Activated T-helper 17 cell treated with anti-CD3 and anti-CD28 coated beads, Interleukin-2, amount 50 U/mL, for 72 hours (primary cell): ENCODE measurements around the gene KCNG2. TPM values are rescaled to one million over a fixed set of nuclear protein-coding genes. Genes with fewer than 3 reads are reported as not detected.
"Not testable (repeated sequence)": the region's sequence is repeated elsewhere in the genome, so short reads cannot be mapped to it uniquely, and the experiment has no call there.

ENCODE experiments used
- ATAC-seq: fragments of 150-1000 bp; cut with Tn5 transposase; replicated peaks from 2 replicates; pipeline ENCODE4 v1.10.0; 2021; ENCODE audit warnings: mild to moderate bottlenecking, moderate library complexity
- H3K27ac Mint-ChIP-seq: one replicate; pipeline ENCODE4 v1.8.0; 2022; ENCODE audit warnings: mixed read lengths
- H3K27me3 Mint-ChIP-seq: one replicate; pipeline ENCODE4 v1.8.0; 2022; ENCODE audit warnings: mixed read lengths
- H3K36me3 Mint-ChIP-seq: one replicate; pipeline ENCODE4 v1.8.0; 2022; ENCODE audit warnings: low read depth, mild to moderate bottlenecking, mixed read lengths
- H3K4me1 Mint-ChIP-seq: one replicate; pipeline ENCODE4 v1.8.0; 2022; ENCODE audit warnings: mixed read lengths
- H3K4me3 Mint-ChIP-seq: one replicate; pipeline ENCODE4 v1.8.0; 2022; ENCODE audit warnings: mild to moderate bottlenecking, mixed read lengths
- H3K9me3 Mint-ChIP-seq: one replicate; pipeline ENCODE4 v1.8.0; 2022; ENCODE audit warnings: mixed read lengths
- total RNA-seq, 2 donors: library from RNA; stranded (reverse); gene quantifications; one replicate each; pipeline ENCODE4 v1.2.3, GENCODE V29; 2022

The KCNG2 gene
- total RNA-seq, 2 donors from 2014 or later = not detected

GRCh38 chr18:79875531-79875919 is 77.8 kb downstream of the KCNG2 start:
- H3K27me3 Mint-ChIP-seq = peaks cover 3% of the 10 kb centered on the region
- H3K9me3 Mint-ChIP-seq = no peaks in the 10 kb centered on the region
- no peaks in the 10 kb centered on the region for H3K36me3 Mint-ChIP-seq
- no peak overlapping the region for H3K27ac Mint-ChIP-seq
- H3K4me3 Mint-ChIP-seq = no peak overlapping the region
- H3K4me1 Mint-ChIP-seq = no peaks in the 10 kb centered on the region
- ATAC-seq = no peak

DNA sequence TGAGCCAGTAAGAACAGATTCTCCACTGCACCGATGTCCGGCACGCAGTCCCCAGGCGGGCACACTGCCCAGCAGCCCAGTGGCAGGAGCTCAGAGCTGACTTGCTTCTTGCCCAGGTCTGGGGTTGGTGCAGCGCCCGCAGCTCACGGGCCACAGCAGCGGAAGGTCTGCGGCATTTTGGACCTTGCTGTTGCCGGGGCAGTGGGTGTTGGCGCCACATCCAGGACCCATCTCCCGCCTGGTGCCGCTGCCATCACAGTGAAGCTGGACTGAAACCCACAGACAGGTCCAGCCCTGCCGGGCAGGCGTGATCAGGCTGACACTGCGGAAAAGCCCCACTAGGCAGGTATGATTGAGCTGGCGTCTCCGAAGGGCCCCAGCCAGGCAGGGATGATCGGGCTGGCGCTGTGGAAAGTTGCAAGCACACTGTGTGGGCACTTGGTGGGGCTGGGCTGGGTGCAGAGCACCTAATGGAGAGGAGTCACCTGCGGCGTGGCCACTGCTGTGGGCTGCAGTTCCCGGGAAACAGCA is 78.3 kb downstream of the KCNG2 start:
- Mint-ChIP-seq H3K9me3 (no peaks in the 10 kb centered on the region), H3K4me3 (no peak overlapping the region), H3K27ac (no peak overlapping the region), H3K27me3 (peaks cover 3% of the 10 kb centered on the region), H3K36me3 (no peaks in the 10 kb centered on the region), H3K4me1 (no peaks in the 10 kb centered on the region)
- ATAC-seq = no peak

- H3K36me3 Mint-ChIP-seq = no peaks in the 10 kb centered on the region
- H3K4me1 Mint-ChIP-seq = no peaks in the 10 kb centered on the region
- H3K27me3 Mint-ChIP-seq = peaks cover 3% of the 10 kb centered on the region
- ATAC-seq = no peak
- H3K27ac Mint-ChIP-seq = no peak overlapping the region
- H3K9me3 Mint-ChIP-seq = no peaks in the 10 kb centered on the region
- no peak overlapping the region for H3K4me3 Mint-ChIP-seq
These were observed 78.8 kb downstream of the KCNG2 start for GRCh38 chr18:79876497-79876896.

DNA sequence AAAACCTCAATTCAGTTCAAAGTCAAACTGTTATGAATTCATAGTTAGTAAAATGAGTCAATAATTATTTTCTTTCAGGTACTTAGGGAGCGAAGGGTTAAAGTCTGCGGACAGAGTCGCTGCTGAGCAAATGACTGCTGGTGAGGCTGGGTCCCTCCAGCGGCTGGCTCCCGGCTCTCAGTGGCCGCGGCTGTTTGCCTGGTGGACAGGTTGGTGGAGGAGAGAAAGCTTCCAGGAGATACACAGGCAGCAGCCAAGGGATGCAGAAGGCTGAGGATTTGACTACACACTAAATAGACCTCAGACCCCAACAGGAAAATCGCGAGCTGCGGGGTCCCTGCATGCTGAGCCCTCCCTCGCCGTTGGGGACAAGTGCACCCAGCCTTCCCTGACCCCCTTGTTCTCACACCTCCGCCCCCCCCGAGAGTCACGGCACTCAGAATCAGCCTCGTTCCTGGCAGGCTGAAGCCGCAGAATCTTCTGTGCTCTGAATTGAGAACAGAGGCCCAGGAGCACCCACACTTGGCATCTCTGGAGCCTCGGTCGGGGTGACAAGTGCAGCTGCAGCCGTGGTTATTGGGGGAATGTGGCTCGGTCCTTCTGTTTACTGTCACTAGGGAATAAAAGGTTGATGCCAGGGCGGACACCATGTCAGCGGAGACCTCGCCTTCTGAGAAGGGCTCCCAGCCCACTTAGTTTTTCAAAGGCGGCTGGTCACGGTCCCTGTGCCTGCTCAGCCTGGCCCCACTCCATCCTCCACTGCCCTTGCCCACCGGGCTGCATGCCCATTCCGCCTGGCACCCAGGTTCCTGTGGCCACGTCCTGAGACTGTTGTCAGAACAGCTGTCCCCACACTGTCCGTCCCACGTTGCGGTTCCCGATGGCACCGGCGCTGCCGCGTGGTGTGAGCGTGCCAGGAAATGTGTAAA is 79.7 kb downstream of the KCNG2 start:
- Mint-ChIP-seq H3K4me3 (no peak overlapping the region), H3K9me3 (no peaks in the 10 kb centered on the region), H3K4me1 (no peaks in the 10 kb centered on the region), H3K36me3 (no peaks in the 10 kb centered on the region), H3K27ac (no peak overlapping the region), H3K27me3 (peaks cover 3% of the 10 kb centered on the region)
- ATAC-seq = no peak

DNA sequence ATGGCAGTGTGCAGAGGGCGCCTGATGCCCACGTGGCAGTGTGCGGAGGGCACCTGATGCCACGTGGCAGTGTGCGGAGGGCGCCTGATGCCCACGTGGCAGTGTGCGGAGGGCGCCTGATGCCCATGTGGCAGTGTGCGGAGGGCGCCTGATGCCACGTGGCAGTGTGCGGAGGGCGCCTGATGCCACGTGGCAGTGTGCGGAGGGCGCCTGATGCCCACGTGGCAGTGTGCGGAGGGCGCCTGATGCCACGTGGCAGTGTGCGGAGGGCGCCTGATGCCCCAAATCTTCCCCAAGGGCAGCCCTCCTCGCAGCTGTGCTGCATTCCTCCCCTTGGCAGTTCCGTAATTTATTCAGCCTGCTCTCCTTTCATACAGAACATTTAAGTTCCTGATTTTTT is 80.5 kb downstream of the KCNG2 start:
- H3K4me1 Mint-ChIP-seq, H3K36me3 Mint-ChIP-seq, H3K4me3 Mint-ChIP-seq, ATAC-seq, H3K27me3 Mint-ChIP-seq, H3K9me3 Mint-ChIP-seq, H3K27ac Mint-ChIP-seq: not testable (repeated sequence)

- Mint-ChIP-seq H3K27ac (no peak overlapping the region), H3K27me3 (peaks cover 3% of the 10 kb centered on the region), H3K4me3 (no peak overlapping the region), H3K4me1 (no peaks in the 10 kb centered on the region), H3K9me3 (no peaks in the 10 kb centered on the region), H3K36me3 (no peaks in the 10 kb centered on the region)
- ATAC-seq = no peak
These were observed 81.1 kb downstream of the KCNG2 start for GRCh38 chr18:79878741-79879378.

- Mint-ChIP-seq H3K27ac (no peak overlapping the region), H3K4me3 (no peak overlapping the region), H3K36me3 (no peaks in the 10 kb centered on the region), H3K27me3 (no peaks in the 10 kb centered on the region), H3K9me3 (no peaks in the 10 kb centered on the region), H3K4me1 (no peaks in the 10 kb centered on the region)
- no peak for ATAC-seq
These were observed 81.8 kb downstream of the KCNG2 start for GRCh38 chr18:79879566-79879965.

DNA sequence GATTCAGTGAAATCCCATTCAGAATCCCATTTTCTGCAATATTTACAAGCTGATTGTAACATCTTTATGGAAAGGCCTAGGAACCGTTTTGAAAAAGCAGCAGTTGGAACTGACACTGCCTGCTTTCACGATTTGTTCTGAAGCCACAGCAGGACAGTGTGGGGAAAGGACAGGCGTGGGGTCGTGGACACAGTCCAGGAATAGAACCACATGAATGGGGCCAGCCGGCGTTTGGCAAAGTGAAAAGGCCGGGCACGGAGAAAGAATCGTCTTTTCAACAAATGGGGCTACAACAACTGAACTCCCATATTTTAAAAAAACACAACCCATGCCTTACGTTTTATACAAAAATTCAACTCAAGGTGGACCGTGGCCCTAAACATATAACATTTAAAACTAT is 84.0 kb downstream of the KCNG2 start:
- Mint-ChIP-seq H3K4me1 (no peaks in the 10 kb centered on the region), H3K27me3 (no peaks in the 10 kb centered on the region), H3K4me3 (no peak overlapping the region), H3K27ac (no peak overlapping the region), H3K36me3 (no peaks in the 10 kb centered on the region), H3K9me3 (no peaks in the 10 kb centered on the region)
- ATAC-seq = no peak

DNA sequence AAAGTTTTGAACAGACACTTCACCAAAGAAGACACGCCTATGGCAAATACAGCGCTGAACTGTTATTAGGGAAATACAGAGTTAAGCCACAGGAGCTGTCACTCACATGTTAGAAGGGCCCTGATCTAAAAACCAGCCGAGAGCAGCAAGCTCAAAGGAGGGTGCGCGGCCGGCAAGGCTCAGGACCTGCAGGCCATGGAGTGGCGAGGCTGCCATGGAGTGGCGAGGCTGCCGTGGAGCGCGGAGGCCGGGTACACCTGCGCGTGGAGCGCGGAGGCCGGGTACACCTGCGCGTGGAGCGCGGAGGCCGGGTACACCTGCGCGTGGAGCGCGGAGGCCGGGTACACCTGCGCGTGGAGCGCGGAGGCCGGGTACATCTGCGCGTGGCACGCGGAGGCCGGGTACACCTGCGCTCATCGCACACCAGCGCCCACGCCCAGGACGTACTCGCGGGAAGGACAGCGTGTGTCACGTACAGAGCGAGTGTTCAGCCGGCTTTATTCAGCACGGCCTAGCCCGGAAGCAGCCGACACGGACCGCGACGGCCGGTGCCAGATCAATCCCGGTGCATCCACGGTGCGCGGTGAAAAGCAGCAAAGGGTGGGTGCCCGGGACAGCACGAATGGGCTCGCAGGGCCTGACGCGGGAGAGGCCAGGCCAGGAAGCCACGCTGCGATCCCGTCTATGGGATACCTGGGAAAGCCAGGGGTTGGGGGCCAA is 84.9 kb downstream of the KCNG2 start:
- Mint-ChIP-seq H3K36me3 (no peaks in the 10 kb centered on the region), H3K27me3 (no peaks in the 10 kb centered on the region), H3K9me3 (no peaks in the 10 kb centered on the region), H3K4me3 (no peak overlapping the region), H3K4me1 (no peaks in the 10 kb centered on the region), H3K27ac (no peak overlapping the region)
- ATAC-seq = no peak

DNA sequence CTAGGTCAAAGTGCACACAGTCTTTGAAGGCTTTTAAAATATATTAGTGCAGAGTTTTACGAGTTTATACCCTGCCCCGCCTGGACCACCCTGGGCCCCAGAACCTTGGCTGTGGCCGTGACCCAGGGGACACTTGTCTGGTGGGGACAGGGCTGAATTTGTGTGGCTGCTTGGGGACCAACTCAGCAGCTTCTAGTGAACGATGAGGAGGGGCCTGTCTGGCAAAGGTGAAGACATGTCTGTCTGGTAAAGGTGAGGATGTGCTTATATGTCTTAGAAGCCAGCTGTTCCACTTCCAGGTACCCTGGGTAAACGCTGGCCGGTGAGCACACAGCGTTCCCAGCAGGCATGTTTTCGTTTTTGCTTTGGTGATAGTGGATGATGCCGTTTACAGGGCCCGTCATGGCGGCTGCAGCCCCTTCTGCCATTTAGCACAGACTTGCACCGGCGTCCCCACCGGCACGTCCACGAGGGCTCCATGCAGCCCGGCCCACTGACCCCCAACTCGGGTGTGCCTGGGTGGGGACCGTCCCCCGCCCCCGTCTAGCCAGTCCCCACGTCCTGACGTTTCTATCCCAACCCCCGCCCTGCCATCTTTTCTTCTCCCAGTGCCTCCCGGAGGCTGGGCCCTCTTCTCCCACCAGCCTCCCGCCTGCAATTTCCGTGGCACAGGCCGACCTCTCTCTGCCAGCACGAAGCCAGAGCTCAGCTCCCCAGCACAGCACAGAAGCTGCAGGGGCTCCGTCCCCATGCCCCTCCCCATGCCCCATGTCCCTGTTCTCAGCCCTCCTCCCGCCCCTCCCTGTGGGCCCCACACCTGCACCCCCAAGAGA is 85.9 kb downstream of the KCNG2 start:
- Mint-ChIP-seq H3K36me3 (no peaks in the 10 kb centered on the region), H3K27ac (no peak overlapping the region), H3K27me3 (no peaks in the 10 kb centered on the region), H3K9me3 (no peaks in the 10 kb centered on the region), H3K4me1 (no peaks in the 10 kb centered on the region), H3K4me3 (no peak overlapping the region)
- no peak for ATAC-seq

DNA sequence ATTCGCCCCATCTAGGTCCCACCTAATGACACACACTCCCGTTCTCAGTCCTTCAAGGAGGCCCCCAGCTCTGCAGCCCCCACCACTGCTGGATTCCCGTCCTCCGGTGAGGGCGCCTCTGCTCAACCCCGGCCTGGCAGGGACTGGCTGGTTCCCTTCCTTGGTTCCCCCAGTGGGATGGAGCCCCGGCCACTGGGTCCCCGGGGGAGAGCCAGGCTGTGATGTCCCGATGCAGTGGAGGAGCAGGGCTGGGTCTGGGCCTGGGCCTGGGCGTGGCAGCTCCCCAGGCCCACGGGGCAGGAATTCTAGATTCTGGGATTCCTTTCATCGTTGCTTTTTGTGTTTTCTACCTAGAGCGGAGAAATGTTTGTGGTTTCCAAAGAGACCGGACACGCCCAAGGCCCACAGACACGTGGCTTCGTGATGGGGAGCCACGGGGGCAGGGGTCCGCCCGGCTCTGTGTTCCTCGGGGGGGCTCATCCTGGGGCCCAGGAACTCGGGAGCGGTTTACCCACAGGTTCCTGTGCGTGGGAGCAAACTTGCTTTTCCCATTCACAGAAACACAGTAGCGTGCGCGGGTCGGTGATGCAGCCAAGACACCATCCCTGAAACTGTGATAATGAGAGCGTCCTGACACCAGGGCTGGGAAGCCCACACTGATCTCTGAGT is 86.7 kb downstream of the KCNG2 start:
- no peak for ATAC-seq
- no peaks in the 10 kb centered on the region for H3K27me3 Mint-ChIP-seq
- H3K36me3 Mint-ChIP-seq = no peaks in the 10 kb centered on the region
- H3K4me1 Mint-ChIP-seq = no peaks in the 10 kb centered on the region
- H3K27ac Mint-ChIP-seq = no peak overlapping the region
- no peak overlapping the region for H3K4me3 Mint-ChIP-seq
- peaks cover 7% of the 10 kb centered on the region for H3K9me3 Mint-ChIP-seq

DNA sequence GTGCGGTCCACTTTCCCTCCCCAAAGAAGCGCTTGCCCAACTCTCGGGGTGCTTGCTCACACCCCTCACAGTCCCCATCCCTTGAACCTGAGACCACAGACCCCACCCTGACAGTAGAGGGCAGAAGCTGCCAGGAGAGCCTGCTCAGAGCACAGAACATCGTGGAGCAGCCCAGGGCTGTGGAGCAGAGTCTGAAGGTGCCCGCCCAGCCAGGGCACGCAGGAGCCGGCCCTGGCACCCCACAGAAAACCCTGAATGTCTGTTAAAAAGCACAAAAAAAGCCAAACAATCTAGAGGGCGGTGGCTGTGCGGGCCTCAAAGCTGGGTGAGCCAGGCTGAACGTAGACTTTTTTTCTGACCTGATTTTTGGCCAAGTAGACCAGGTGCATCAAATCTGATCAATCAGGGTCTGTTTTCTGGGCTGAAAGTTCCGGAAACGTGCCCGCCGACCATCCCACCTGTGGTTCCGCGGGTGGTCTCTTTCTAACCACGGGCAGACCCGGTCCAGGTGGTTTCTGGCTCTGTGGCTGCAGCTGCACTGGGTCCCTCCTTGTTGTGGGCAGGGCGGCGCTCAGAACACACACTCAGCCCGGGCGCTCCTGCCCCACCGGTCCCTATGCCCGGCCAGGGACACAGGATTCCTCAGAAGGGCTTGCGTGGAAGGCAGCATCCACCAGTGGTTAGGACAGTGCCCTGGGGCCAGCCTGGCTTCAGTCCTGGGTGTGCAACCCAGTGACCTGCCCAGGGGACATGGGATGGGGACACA is 87.4 kb downstream of the KCNG2 start:
- H3K9me3 Mint-ChIP-seq = peaks cover 9% of the 10 kb centered on the region

More for the DNA sequence above, 87.4 kb downstream of the KCNG2 start:
- Mint-ChIP-seq H3K4me3 (no peak overlapping the region), H3K27ac (no peak overlapping the region), H3K4me1 (no peaks in the 10 kb centered on the region), H3K27me3 (no peaks in the 10 kb centered on the region), H3K36me3 (no peaks in the 10 kb centered on the region)
- ATAC-seq = no peak
